Stimulated activated CD4-positive, alpha-beta T cell treated with anti-CD3 and anti-CD28 coated beads, TNF-alpha, amount 100 ng/mL, for 1 hour (primary cell): ENCODE data around the gene NOL3.

Experiments used
- DNase-seq, 3 donors: peaks; one replicate each; pipeline ENCODE4 v3.0.0-alpha.2; 2020; ENCODE audit warnings: low read depth in 3 of 3, low spot score in 1 of 3

The NOL3 gene

GRCh38 chr16:67204076-67204475 lies 33.7 kb downstream of the NOL3 start:
- DNase-seq, result no peak

- no peak for DNase-seq
Measured at GRCh38 chr16:67206129-67206837, 35.9 kb downstream of the NOL3 start.

DNA sequence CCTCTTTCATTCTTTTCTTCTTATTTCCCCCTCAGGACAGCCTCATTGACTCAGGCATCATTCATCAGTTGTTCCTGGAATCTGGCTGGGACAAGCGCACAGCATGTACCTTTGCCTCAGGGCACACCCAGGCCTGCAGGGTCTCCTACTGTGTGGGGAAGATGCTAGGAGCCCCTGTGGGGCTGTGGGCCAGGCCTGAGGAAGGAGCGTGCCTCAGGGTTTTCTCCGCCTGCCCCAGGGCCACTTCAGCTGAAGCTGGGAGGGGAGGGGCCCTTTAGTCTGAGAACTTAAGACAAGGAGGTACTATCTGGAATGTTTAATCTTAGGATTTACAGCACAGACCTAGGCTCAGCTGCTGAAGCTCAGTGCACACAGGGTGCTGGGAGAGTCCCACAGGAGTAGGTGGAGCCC lies 36.5 kb downstream of the NOL3 start:
- no peak for DNase-seq

DNA sequence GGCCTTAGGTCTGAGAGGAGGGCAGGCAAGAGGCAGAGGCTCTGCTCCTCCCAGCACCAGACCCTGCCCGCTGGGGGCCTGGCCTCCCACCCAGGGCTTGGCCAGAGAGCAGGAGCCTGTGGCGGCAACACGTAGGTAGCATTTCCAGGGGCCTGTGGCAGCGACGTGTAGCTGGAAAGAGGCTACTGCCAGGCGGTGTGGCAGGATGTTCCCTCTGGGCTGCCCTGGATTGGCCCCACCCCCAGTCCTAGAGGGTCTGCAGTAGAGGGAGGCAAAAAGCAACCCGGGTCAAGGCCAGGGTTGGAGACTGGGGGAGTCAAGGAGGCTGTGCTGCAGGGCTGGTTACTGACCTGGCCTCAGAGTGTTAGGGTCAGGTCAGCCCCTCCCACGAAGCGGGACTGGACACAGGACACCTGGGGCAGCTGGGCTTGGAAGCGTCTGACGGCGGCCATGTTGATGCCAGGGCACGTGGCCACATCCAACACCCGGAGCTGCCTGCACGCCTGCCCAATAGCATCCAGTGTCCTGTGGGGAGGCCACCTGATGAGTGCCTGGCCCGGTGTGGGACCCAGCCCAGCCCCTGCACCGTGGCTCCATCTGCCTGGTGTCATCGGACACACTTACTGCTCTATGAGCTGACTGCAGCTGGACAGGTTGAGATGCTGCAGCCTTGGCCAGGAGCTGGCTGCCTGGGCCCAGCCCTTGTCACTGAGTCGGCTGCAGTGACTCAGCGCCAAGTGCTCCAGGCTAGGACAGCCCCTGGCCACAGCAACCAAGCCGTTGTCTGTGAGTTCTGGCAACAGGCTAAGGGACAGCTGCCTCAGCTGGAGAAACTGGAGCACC lies 37.1 kb downstream of the NOL3 start:
- DNase-seq, result no peak

DNA sequence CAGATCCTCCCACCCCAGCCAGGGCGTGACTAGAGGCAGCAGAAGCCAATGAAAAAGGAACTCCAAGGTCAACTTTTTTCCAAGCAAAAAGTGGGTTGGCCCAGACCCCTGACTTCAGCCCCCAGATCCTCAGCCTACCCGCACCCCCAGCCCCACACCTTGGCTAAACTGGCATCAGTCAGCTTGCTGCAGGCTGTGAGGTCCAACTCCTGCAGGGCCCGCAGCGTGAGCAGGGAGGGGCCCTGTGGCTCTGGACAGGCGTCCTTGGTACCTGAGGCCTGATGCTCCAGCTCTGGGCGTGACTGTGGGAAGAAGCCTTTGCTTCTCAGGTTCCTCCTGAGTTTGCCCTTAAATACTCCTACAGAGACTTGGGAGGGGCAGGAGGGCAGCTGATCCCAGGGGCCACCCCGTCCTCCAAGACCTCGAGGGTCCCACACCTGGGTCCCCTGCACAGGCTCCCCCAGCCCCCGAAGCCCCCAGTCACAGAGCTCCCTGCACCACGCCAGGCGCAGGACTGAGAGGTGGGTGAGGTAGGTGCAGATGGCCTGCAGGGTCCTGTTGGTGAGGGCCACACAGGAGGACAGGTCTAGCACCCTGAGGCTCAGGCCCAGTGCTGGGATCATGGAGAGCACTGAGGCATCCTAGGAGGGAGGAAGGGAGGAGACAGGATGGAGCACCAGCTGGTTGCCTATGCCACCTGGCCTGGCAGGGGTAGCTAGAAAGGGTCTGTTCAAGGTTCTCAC lies 38.0 kb downstream of the NOL3 start:
- no peak for DNase-seq

DNA sequence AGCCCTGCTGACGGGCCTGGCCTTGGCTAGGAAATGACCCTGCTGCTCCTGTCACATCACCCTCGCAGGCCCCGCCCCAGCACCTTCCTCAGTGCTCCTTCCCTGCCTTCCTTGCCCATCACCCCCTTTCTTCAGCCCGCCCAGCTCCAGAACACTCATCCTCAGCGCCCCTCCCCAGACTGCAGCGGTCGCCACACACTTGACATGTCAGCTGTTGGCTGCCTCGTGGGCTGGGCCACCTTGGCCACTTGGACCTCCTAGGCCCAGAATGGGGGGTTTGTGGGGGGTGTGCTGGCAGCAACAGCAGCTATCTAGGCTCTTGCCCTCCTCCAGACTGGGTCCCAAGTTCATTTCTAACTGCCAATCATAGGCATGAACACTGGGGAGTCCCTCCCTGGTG lies 39.2 kb downstream of the NOL3 start:
- DNase-seq, result no peak

DNA sequence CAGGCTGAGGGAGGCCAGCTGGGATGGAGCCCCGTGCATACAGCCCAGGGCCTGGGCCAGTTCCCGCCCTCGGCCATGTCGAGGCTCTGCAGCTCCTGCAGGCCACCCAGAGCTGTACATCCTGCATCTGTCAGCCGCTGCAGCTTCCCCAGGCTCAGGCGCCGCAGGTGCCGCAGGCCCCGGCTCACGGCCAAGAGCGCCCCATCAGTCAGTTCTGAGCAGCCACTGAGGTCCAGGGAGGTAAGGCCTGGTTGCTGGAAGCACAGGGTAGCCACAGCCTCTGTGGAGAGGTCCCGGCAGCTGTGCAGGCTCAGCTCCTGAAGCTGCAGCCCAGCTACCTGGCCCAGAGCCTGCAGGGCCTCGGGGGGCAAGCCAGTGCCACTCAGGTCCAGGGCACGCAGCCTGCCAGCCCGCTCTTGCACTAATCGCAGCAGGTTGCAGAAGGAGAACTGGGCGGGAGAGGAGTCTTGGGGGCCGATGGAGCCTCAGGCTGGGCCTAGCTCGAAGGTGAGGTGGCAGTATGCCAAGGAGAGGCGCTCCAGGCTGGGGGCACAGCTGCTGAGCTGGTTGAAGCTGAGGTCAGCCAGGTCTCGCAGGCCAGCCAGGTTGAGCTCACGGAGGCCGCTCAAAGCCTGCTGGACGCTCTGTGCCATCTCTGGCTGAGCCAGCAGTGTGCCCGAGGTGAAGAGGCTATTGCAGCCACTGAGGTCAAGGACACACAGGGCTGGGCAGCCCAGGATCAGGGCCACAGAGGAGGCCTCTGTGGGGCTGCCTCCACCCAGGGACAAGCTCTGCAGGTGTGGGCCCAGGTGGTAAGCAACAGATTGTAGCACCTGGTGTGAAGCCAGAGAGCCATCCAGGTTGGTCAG lies 40.0 kb downstream of the NOL3 start:
- no peak for DNase-seq

GRCh38 chr16:67211674-67212073 lies 41.3 kb downstream of the NOL3 start:
- DNase-seq, result no peak

- no peak for DNase-seq
Measured at GRCh38 chr16:67212766-67213165, 42.4 kb downstream of the NOL3 start.

DNA sequence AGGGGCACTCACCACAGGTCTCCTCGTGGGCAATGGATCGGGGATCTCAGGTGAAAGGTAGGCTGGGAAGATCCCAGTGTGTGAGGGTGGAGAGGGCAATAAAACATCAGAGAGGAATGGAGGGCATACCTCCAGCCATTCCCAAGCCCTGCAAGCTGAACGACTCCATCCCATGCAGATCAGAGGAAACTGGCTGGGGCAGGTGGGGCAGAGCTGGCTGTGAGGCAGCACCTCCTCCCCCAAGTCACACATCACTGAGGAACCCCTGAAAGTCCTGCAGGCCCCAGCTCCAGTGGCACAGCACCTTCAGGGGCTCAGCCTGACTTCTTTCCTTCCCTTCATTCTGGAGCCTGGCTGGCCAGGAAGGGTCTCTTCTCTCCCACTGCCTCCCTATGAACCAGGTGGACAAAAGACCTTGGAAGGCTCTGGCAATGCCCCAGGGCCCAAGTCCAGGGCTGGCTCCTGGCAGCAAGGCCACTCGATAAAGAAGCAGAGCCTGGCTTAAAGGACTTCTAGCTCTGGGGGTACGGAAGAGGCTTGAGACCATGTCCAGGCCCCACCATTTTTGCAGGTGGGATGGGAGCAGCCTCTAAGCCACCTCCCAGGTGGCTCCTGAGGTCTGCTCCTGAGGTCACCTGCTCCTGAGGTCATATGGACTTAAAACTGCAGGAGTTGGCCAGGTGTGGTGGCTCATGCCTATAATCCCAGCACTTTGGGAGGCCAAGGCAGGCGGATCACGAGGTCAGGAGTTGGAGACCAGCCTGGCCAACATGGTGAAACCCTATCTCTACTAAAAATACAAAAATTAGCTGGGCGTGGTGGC lies 43.1 kb downstream of the NOL3 start:
- no peak for DNase-seq

DNA sequence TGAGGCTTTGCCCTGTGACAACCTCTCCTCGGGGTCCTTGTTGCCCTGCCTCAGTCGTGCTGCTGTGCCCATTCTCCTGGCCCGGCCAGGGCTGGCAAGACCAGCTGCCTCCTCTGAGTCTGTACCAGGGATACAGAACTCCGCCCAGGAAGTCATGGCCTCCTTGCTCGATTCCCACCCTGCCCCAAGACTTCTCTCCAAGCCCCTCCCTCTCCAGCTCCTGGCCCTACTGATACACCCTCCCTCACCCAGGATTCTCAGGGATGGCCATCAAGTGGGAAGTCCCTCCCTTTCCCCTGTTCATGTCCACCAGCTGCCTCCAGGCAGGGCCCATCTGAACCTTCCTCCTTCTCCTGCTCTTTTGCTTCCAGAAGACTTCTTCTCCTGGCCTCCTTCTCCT lies 45.4 kb downstream of the NOL3 start:
- no peak for DNase-seq

- DNase-seq, result no peak
Measured at GRCh38 chr16:67216612-67217490, 46.5 kb downstream of the NOL3 start.

- DNase-seq, result no peak
Measured at GRCh38 chr16:67223992-67224391, 53.7 kb downstream of the NOL3 start.
